HL-60 (cell line): ENCODE data around the gene SHE.

Experiments
- GABPA ChIP-seq: IDR thresholded peaks from 2 replicates; pipeline ENCODE4 v1.6.1; 2012; ENCODE audit warnings: low read depth
- POLR2AphosphoS5 ChIP-seq: IDR thresholded peaks from 2 replicates; pipeline ENCODE4 v1.6.1; 2012; ENCODE audit warnings: low read depth
- TF ChIP-seq, protein P1 (sequence below): IDR thresholded peaks from one replicate; pipeline ENCODE4 v1.5.1; 2011; ENCODE audit warnings: low read length, control low read depth, inconsistent platforms; ENCODE audit not compliant: insufficient read depth
- TF ChIP-seq, protein P2 (sequence below): IDR thresholded peaks from 2 replicates; pipeline ENCODE4 v1.6.1; 2012; ENCODE audit warnings: low read depth; ENCODE audit not compliant: insufficient replicate concordance

DNA sequence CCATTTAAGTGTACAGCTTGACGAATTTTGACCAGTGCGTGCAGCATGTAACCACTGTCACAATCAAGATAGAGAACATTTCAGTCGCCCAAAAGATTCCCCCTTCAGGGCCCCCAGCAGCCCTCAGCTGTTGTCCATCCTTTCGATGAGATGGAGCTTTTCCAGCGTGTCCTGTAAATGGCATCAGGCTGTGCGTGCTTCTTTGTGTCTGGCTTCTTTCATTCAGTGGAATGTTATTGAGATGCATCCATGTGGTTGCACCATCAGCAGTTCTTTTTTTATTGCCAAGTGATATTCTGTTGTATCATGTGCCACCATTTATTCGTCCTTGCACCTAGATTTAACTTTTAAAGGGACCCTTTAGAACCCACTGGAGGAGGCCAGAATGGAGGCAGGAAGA, 34.4 kb upstream of the SHE start:
- TF ChIP-seq, protein P1, sequence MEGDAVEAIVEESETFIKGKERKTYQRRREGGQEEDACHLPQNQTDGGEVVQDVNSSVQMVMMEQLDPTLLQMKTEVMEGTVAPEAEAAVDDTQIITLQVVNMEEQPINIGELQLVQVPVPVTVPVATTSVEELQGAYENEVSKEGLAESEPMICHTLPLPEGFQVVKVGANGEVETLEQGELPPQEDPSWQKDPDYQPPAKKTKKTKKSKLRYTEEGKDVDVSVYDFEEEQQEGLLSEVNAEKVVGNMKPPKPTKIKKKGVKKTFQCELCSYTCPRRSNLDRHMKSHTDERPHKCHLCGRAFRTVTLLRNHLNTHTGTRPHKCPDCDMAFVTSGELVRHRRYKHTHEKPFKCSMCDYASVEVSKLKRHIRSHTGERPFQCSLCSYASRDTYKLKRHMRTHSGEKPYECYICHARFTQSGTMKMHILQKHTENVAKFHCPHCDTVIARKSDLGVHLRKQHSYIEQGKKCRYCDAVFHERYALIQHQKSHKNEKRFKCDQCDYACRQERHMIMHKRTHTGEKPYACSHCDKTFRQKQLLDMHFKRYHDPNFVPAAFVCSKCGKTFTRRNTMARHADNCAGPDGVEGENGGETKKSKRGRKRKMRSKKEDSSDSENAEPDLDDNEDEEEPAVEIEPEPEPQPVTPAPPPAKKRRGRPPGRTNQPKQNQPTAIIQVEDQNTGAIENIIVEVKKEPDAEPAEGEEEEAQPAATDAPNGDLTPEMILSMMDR = no peak
- TF ChIP-seq POLR2AphosphoS5 (no peak), GABPA (no peak)
- TF ChIP-seq, protein P2, sequence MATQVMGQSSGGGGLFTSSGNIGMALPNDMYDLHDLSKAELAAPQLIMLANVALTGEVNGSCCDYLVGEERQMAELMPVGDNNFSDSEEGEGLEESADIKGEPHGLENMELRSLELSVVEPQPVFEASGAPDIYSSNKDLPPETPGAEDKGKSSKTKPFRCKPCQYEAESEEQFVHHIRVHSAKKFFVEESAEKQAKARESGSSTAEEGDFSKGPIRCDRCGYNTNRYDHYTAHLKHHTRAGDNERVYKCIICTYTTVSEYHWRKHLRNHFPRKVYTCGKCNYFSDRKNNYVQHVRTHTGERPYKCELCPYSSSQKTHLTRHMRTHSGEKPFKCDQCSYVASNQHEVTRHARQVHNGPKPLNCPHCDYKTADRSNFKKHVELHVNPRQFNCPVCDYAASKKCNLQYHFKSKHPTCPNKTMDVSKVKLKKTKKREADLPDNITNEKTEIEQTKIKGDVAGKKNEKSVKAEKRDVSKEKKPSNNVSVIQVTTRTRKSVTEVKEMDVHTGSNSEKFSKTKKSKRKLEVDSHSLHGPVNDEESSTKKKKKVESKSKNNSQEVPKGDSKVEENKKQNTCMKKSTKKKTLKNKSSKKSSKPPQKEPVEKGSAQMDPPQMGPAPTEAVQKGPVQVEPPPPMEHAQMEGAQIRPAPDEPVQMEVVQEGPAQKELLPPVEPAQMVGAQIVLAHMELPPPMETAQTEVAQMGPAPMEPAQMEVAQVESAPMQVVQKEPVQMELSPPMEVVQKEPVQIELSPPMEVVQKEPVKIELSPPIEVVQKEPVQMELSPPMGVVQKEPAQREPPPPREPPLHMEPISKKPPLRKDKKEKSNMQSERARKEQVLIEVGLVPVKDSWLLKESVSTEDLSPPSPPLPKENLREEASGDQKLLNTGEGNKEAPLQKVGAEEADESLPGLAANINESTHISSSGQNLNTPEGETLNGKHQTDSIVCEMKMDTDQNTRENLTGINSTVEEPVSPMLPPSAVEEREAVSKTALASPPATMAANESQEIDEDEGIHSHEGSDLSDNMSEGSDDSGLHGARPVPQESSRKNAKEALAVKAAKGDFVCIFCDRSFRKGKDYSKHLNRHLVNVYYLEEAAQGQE = no peak
